Esophagus squamous epithelium (tissue), 4 donors: ENCODE results near the gene FRYL.

Experiments
- POLR2A ChIP-seq, 4 donors: fragments of 450-650 bp; IDR thresholded peaks; one replicate each; pipeline ENCODE4 v1.6.1; 2017; ENCODE audit warnings: antibody characterized with exemption in 4 of 4, mild to moderate bottlenecking in 4 of 4, moderate library complexity in 3 of 4
- TF ChIP-seq, protein P1 (sequence below), 6 experiments: fragments of 450-650 bp in 4 of 6; fragments of 200-600 bp in 2 of 6; sonication (generic) in 2 of 6; IDR thresholded peaks; one replicate each; pipeline ENCODE4 v1.5.1; 2016 to 2019; ENCODE audit warnings: antibody characterized with exemption in 6 of 6, mild to moderate bottlenecking in 4 of 6, moderate library complexity in 4 of 6

DNA sequence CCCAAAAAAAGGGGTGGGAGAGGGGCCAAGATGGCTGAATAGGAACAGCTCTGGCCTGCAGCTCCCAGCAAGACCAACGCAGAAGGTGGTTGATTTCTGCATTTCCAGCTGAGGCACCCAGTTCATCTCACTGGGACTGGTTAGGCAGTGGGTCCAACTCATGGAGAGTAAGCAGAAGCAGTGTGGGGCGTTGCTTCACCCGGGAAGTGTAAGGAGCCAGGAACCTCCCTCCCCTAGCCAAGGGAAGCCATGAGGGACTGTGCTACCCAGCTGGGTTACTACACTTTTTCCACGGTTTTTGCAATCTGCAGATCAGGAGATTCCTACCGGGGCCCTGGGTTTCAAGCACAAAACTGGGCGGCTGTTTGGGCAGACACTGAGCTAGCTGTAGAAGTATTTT lies 36.9 kb upstream of the FRYL start:
- TF ChIP-seq, protein P1, sequence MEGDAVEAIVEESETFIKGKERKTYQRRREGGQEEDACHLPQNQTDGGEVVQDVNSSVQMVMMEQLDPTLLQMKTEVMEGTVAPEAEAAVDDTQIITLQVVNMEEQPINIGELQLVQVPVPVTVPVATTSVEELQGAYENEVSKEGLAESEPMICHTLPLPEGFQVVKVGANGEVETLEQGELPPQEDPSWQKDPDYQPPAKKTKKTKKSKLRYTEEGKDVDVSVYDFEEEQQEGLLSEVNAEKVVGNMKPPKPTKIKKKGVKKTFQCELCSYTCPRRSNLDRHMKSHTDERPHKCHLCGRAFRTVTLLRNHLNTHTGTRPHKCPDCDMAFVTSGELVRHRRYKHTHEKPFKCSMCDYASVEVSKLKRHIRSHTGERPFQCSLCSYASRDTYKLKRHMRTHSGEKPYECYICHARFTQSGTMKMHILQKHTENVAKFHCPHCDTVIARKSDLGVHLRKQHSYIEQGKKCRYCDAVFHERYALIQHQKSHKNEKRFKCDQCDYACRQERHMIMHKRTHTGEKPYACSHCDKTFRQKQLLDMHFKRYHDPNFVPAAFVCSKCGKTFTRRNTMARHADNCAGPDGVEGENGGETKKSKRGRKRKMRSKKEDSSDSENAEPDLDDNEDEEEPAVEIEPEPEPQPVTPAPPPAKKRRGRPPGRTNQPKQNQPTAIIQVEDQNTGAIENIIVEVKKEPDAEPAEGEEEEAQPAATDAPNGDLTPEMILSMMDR (IDR thresholded peaks at IDR 0.05), result no peak
- no peak for TF ChIP-seq POLR2A (IDR thresholded peaks at IDR 0.05)
